Heart right ventricle (tissue), 16 donors: Measurements from ENCODE around the gene ZNF716. TPM values are rescaled to one million over a fixed set of nuclear protein-coding genes. Genes with fewer than 3 reads are reported as not detected.

Source experiments
- ATAC-seq, 8 donors: fragments of 200-7000 bp; cut with Tn5 transposase; one replicate each; pipeline ENCODE4 v1.9.1; 2020; ENCODE audit warnings: mild to moderate bottlenecking in 8 of 8, moderate library complexity in 8 of 8, moderate number of reproducible peaks in 1 of 8
- DNase-seq, 2 donors: peaks; one replicate each; pipeline ENCODE4 v3.0.0-alpha.2; 2020
- H3K27ac ChIP-seq, 10 donors: fragments of 200-600 bp; sonication (generic) in 2 of 10; one replicate each; pipeline versions ENCODE4 v1.5.0 to v1.8.0; 2020 to 2022; ENCODE audit warnings: mild to moderate bottlenecking in 3 of 10
- H3K27me3 ChIP-seq, 7 donors: fragments of 200-600 bp; one replicate each; pipeline ENCODE4 v1.8.0; 2021 to 2022; ENCODE audit warnings: mild to moderate bottlenecking in 2 of 7
- H3K36me3 ChIP-seq, 9 donors: fragments of 200-600 bp; sonication (generic) in 1 of 9; one replicate each; pipeline versions ENCODE4 v1.5.0 to v1.8.0; 2020 to 2022; ENCODE audit warnings: mild to moderate bottlenecking in 2 of 9
- H3K4me1 ChIP-seq, 9 donors: fragments of 200-600 bp; sonication (generic) in 1 of 9; one replicate each; pipeline versions ENCODE4 v1.5.0 to v1.8.0; 2020 to 2022; ENCODE audit warnings: mild to moderate bottlenecking in 4 of 9
- H3K4me3 ChIP-seq, 10 donors: fragments of 200-600 bp; sonication (generic) in 2 of 10; one replicate each; pipeline versions ENCODE4 v1.5.0 to v1.8.0; 2020 to 2022; ENCODE audit warnings: mild to moderate bottlenecking in 7 of 10, moderate library complexity in 2 of 10
- H3K9me3 ChIP-seq, 11 donors: fragments of 200-600 bp in 10 of 11; sonication (generic) in 2 of 11; one replicate each; pipeline versions ENCODE4 v1.5.0 to v1.8.0; 2013 to 2022; ENCODE audit warnings: mild to moderate bottlenecking in 2 of 11, control low read depth in 1 of 11, moderate library complexity in 1 of 11
- WGBS, 2 donors: extraction: QIAGEN DNeasy Blood & Tissue Kit; methylation state at CpG; one replicate each; pipeline ENCODE4 v1.1.7; 2013; ENCODE audit warnings: inconsistent platforms in 1 of 2; 5-methylcytosine and 5-hydroxymethylcytosine counted together
- intact Hi-C, 10 donors: fragments of 100-400 bp; cut with DNase I; formaldehyde crosslinking; loops; one replicate each; pipeline versions ENCODE4 v1.11.1 to v1.14.2; 2022
- polyA plus RNA-seq, 2 donors: library from polyadenylated mRNA; stranded (reverse); fragments of 200-250 nt; gene quantifications; one replicate each; pipeline ENCODE4 v1.2.3, GENCODE V29; 2013
- total RNA-seq, 10 donors: library from RNA; stranded (reverse); fragmentation: NEBNext Ultra II Directional in 3 of 10; extraction: Animal tissue kit (Norgen Biotek cat#: 25700) in 3 of 10; gene quantifications; one replicate each; pipeline versions ENCODE4 v1.2.1 to v1.2.4, GENCODE V29; 2021 to 2023
- TF ChIP-seq, protein P1 (sequence below), 9 donors: fragments of 200-600 bp; sonication (generic) in 2 of 9; IDR thresholded peaks; one replicate each; pipeline versions ENCODE4 v1.5.0 to v1.8.0; 2021 to 2022; ENCODE audit warnings: antibody characterized with exemption in 9 of 9, mild to moderate bottlenecking in 5 of 9, moderate library complexity in 1 of 9
- donor health status: Arrhythmogenic right ventricular cardiomyopathy.
- donor health status: ischemic (EF 13 %, LVEDD 7.1; RV severe dilation, severe dysfunction).
- donor health status: healthy with polysubstance abuse.
- donor health status: DM: no; HTN: yes; CAD: no.
- donor health status: DM: no; HTN: no; CAD: no.
- donor health status: ischemic (EF 25% LVEDD 6.9; RV normal size, moderate dysfunction).
- donor health status: ischemic (EF 25% LVEDD 5.7; RV mildly dilated, moderate dysfunction).
- donor health status: healthy.
- donor health status: DM: yes; HTN: yes; CAD: no.
- donor health status: Ischemic cardiomyopathy.
- donor health status: ischemic (EF 35%, LVEDD 5.7; RV mildly dilated, moderate dysfunction).
- donor health status: nonischemic (EF 11% LVEDD 7.7; RV severe dilation, severe dysfunction).
- donor health status: DM: yes; HTN: yes; CAD: no.
- donor health status: PGD.
- donor health status: ischemic (EF 29% LVEDD 5.4; RV normal size, mild dysfunction).
- donor health status: nonischemic (EF 23%, LVEDD 6.1; RV moderate dilation, normal function).

Gene ZNF716
- total and polyA plus RNA-seq, 12 donors = not detected

GRCh38 chr7:57412618-57413017 lies 37.4 kb upstream of the ZNF716 start:
- ATAC-seq = peak in 3 of 8 donors; percentile 25 to 61 (median 37)
- intact Hi-C loops = no loop called here
- TF ChIP-seq, protein P1, sequence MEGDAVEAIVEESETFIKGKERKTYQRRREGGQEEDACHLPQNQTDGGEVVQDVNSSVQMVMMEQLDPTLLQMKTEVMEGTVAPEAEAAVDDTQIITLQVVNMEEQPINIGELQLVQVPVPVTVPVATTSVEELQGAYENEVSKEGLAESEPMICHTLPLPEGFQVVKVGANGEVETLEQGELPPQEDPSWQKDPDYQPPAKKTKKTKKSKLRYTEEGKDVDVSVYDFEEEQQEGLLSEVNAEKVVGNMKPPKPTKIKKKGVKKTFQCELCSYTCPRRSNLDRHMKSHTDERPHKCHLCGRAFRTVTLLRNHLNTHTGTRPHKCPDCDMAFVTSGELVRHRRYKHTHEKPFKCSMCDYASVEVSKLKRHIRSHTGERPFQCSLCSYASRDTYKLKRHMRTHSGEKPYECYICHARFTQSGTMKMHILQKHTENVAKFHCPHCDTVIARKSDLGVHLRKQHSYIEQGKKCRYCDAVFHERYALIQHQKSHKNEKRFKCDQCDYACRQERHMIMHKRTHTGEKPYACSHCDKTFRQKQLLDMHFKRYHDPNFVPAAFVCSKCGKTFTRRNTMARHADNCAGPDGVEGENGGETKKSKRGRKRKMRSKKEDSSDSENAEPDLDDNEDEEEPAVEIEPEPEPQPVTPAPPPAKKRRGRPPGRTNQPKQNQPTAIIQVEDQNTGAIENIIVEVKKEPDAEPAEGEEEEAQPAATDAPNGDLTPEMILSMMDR (IDR thresholded peaks at IDR 0.05) = no peak

GRCh38 chr7:57413529-57414398 lies 36.2 kb upstream of the ZNF716 start:
- intact Hi-C loops = no loop called here
- no peak overlapping the region for H3K4me3 ChIP-seq
- WGBS, 2 donors = 54 to 74% methylated on average over 5 to 7 of the region's 7 CpGs
- peak in 1 of 8 donors; percentile 33 for ATAC-seq
- H3K27me3 ChIP-seq = peaks cover 0 to 3% (median 0%) of the 10 kb centered on the region in 7 donors
- H3K9me3 ChIP-seq = peaks cover 0 to 43% (median 0%) of the 10 kb centered on the region in 11 donors
- DNase-seq = no peak
- H3K36me3 ChIP-seq = no peaks in the 10 kb centered on the region
- no peak overlapping the region for H3K27ac ChIP-seq
- no peaks in the 10 kb centered on the region for H3K4me1 ChIP-seq
- TF ChIP-seq, protein P1 (IDR thresholded peaks at IDR 0.05) = no peak

More at GRCh38 chr7:57412618-57413017, 37.4 kb upstream of the ZNF716 start:
- Histone ChIP-seq H3K27me3 (peaks cover 0 to 3% (median 0%) of the 10 kb centered on the region in 7 donors), H3K36me3 (no peaks in the 10 kb centered on the region), H3K27ac (no peak overlapping the region), H3K4me3 (no peak overlapping the region), H3K4me1 (no peaks in the 10 kb centered on the region), H3K9me3 (peaks cover 0 to 47% (median 0%) of the 10 kb centered on the region in 11 donors)
- 54 to 64% methylated on average over 3 of the region's 3 CpGs for WGBS, 2 donors
- no peak for DNase-seq

- TF ChIP-seq, protein P1 (IDR thresholded peaks at IDR 0.05) = no peak
- no peaks in the 10 kb centered on the region for H3K4me1 ChIP-seq
- H3K27me3 ChIP-seq = peaks cover 0 to 3% (median 0%) of the 10 kb centered on the region in 7 donors
- peaks cover 0 to 40% (median 0%) of the 10 kb centered on the region in 11 donors for H3K9me3 ChIP-seq
- intact Hi-C loops = no loop called here
- WGBS, 2 donors = 64 to 70% methylated on average over 6 of the region's 6 CpGs
- H3K4me3 ChIP-seq = no peak overlapping the region
- H3K36me3 ChIP-seq = no peaks in the 10 kb centered on the region
- no peak for DNase-seq
- H3K27ac ChIP-seq = no peak overlapping the region
- ATAC-seq = no peak
Measured at GRCh38 chr7:57414415-57414814, 35.6 kb upstream of the ZNF716 start.

DNA sequence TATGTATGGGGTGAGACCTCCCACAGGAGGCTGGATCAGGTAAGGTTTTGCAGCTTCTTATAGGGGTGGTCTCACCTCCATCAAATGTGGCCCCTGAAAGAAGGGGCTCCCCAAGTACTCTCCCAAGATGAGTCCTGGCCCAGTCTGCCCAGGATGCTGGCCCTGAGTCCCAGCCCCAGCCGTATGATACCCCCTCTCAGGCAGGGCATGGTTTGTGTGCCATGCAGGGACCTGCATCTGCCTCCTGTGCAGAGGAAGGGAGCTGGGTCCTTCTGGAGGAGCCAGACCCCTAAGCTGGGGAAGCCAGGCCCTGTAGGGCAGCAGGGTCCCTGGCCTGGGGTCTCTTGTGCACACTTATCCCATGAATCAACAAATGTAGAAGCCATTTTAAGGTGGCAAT lies 35.1 kb upstream of the ZNF716 start:
- no peak overlapping the region for H3K27ac ChIP-seq
- H3K9me3 ChIP-seq = peaks cover 0 to 40% (median 0%) of the 10 kb centered on the region in 11 donors
- TF ChIP-seq, protein P1 (IDR thresholded peaks at IDR 0.05) = no peak
- ATAC-seq (no peak), DNase-seq (no peak)
- 25 to 60% methylated on average over 1 of the region's 1 CpG for WGBS, 2 donors
- peaks cover 0 to 3% (median 0%) of the 10 kb centered on the region in 7 donors for H3K27me3 ChIP-seq
- intact Hi-C loops = no loop called here
- H3K4me1 ChIP-seq = no peaks in the 10 kb centered on the region
- no peak overlapping the region for H3K4me3 ChIP-seq
- H3K36me3 ChIP-seq = no peaks in the 10 kb centered on the region
